ENCODE measurements around the gene SULT1A1.

The SULT1A1 gene

DNA sequence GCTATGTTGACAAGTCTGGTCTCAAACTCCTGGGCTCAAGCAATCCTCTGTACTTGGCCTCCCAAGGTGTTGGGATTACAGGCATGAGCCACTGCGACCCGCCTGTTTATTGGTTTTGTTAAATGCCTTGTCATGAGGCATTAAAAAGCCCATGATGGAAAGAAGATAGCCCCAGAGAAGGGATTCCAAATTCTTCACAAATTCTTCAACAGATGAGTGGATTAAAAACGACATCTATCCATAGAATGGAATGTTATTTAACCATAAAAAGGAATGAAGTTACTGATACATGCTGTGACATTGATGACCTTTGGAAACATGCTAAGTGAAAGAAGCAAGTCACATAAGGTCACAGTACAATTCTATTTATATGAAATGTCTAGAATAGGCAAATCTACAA is 51.4 kb downstream of the SULT1A1 start:
- DNase-seq (ENCODE audit: low read depth), result no peak

DNA sequence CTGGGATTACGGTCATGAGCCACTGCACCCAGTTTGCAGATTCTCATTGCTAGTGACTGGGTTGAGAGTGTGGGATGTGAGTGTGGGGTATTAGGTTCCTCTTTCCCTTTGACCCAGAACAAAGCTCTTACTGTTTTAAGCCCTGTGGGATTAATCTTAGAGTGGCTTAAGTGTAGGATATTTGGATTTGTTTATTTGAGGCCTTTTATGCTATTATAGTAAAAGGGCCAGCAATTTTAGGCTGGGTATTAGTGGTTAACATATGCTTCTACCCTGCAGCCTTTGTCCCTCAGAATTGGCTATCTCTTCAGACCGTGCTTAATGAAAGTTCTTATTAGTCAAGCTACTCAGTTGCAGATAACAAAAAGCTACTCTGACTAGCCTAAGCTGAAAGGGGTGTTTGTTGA is 52.9 kb downstream of the SULT1A1 start:
- DNase-seq (ENCODE audit: low read depth), result no peak

DNA sequence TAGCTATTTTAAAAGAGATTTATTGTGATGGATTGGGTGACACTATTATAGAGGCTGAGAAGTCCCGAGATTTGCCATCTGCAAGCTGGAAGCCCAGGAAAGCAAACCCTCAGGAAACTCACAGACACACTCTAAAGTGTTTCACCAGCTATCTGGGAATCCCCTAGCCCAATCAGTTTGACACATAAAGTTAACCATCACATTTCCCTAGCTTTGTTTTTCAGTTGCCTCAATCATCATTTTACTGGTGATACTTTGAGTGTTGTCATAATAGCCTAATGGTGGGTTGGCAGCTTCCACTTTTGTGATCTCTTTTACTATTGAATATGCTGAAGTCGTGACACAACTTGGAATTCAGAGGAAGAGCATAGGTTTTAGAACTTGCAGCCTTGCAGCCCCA is 54.3 kb downstream of the SULT1A1 start:
- no peak for DNase-seq (ENCODE audit: low read depth)
